C4-2B (cell line): Measurements from ENCODE around the gene AUTS2.

Experiments used
- ZFX ChIP-seq: fragments of 450-650 bp; IDR thresholded peaks from 2 replicates; pipeline ENCODE4 v1.6.1; 2017
- TF ChIP-seq, protein P1 (sequence below): fragments of 450-650 bp; conservative IDR thresholded peaks from 2 replicates; pipeline ENCODE4 v1.5.1; 2017; ENCODE audit warnings: mild to moderate bottlenecking

- TF ChIP-seq, protein P1, sequence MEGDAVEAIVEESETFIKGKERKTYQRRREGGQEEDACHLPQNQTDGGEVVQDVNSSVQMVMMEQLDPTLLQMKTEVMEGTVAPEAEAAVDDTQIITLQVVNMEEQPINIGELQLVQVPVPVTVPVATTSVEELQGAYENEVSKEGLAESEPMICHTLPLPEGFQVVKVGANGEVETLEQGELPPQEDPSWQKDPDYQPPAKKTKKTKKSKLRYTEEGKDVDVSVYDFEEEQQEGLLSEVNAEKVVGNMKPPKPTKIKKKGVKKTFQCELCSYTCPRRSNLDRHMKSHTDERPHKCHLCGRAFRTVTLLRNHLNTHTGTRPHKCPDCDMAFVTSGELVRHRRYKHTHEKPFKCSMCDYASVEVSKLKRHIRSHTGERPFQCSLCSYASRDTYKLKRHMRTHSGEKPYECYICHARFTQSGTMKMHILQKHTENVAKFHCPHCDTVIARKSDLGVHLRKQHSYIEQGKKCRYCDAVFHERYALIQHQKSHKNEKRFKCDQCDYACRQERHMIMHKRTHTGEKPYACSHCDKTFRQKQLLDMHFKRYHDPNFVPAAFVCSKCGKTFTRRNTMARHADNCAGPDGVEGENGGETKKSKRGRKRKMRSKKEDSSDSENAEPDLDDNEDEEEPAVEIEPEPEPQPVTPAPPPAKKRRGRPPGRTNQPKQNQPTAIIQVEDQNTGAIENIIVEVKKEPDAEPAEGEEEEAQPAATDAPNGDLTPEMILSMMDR: no peak
- no peak for TF ChIP-seq ZFX
These were observed 514.8 kb downstream of the AUTS2 start for GRCh38 chr7:70113078-70113477.
